SK-N-SH (cell line): ENCODE results near the gene NSUN2. TPM values are rescaled to one million over a fixed set of nuclear protein-coding genes. Genes with fewer than 3 reads are reported as not detected.

Source experiments
- CTCF ChIA-PET: fragments of 300-600, 350-600 bp; formaldehyde crosslinking; extraction: SDS; loops from one replicate; lab custom pipeline; 2021; lab: Yijun Ruan, JAX
- POLR2A ChIA-PET: fragments of 350-600 bp; sonication (Branson Sonifier 250); formaldehyde crosslinking; extraction: SDS; loops from one replicate; lab custom pipeline; 2020; ENCODE audit warnings: antibody characterized with exemption, inconsistent platforms; lab: Yijun Ruan, JAX
- DNase-seq: peaks from one replicate; pipeline ENCODE4 v3.0.0; 2012
- H2AFZ ChIP-seq: fragments of 200-600 bp; sonication (generic); 2 replicates; pipeline ENCODE4 v1.8.1; 2016; ENCODE audit warnings: antibody characterized with exemption, mild to moderate bottlenecking, low read depth
- H3F3A ChIP-seq: fragments of 200-600 bp; sonication (generic); replicated peaks from 2 replicates; pipeline ENCODE3; 2016; ENCODE audit warnings: antibody characterized with exemption, mild to moderate bottlenecking; ENCODE audit not compliant: insufficient read depth
- H3K27ac ChIP-seq, 2 experiments: fragments of 200-500 bp in 1 of 2; fragments of 200-600 bp in 1 of 2; sonication (Bioruptor generic) in 1 of 2; sonication (generic), shearing (Covaris generic) in 1 of 2; 2 replicates each; pipeline versions ENCODE4 v1.5.1 to v1.6.1; 2014 to 2016; ENCODE audit warnings: low read depth in 2 of 2, inconsistent platforms in 1 of 2, low read length in 1 of 2, mild to moderate bottlenecking in 1 of 2, mixed read lengths in 1 of 2
- H3K27me3 ChIP-seq: fragments of 200-600 bp; sonication (generic), shearing (Covaris generic); 2 replicates; pipeline ENCODE4 v1.6.1; 2016; ENCODE audit warnings: mixed run types; ENCODE audit not compliant: insufficient read depth
- H3K36me3 ChIP-seq, 2 experiments: fragments of 200-500 bp in 1 of 2; fragments of 200-600 bp in 1 of 2; sonication (Bioruptor generic) in 1 of 2; sonication (generic) in 1 of 2; replicated peaks in 1 of 2; 2 replicates each; pipeline versions ENCODE3 to v1.5.1; 2014 to 2016; ENCODE audit warnings: low read length in 1 of 2, mild to moderate bottlenecking in 1 of 2; ENCODE audit not compliant: insufficient read depth in 2 of 2, control insufficient read depth in 1 of 2
- H3K4me1 ChIP-seq, 2 experiments: fragments of 200-500 bp in 1 of 2; fragments of 200-600 bp in 1 of 2; sonication (Bioruptor generic) in 1 of 2; sonication (generic), shearing (Covaris generic) in 1 of 2; 2 replicates each; pipeline versions ENCODE4 v1.5.1 to v1.6.1; 2014 to 2016; ENCODE audit warnings: low read depth in 1 of 2, low read length in 1 of 2, mixed run types in 1 of 2; ENCODE audit not compliant: insufficient read depth in 2 of 2, control insufficient read depth in 1 of 2
- H3K4me2 ChIP-seq: fragments of 200-600 bp; sonication (generic), shearing (Covaris generic); 2 replicates; pipeline ENCODE4 v1.6.1; 2017; ENCODE audit warnings: mixed run types
- H3K4me3 ChIP-seq, 2 experiments: fragments of 200-500 bp in 1 of 2; fragments of 200-600 bp in 1 of 2; sonication (Bioruptor generic) in 1 of 2; sonication (generic), shearing (Covaris generic) in 1 of 2; 2 replicates each; pipeline versions ENCODE4 v1.5.1 to v1.8.1; 2014 to 2016; ENCODE audit warnings: low read depth in 2 of 2, inconsistent platforms in 1 of 2, low read length in 1 of 2, mild to moderate bottlenecking in 1 of 2, mixed read lengths in 1 of 2, moderate library complexity in 1 of 2
- H3K79me2 ChIP-seq: fragments of 200-600 bp; sonication (generic); 2 replicates; pipeline ENCODE4 v1.8.1; 2017; ENCODE audit warnings: mild to moderate bottlenecking; ENCODE audit not compliant: insufficient read depth
- H3K9ac ChIP-seq: fragments of 200-600 bp; sonication (generic); 2 replicates; pipeline ENCODE4 v1.6.1; 2017; ENCODE audit warnings: mixed run types
- H3K9me2 ChIP-seq: fragments of 200-600 bp; sonication (generic); 2 replicates; pipeline ENCODE4 v1.6.1; 2017; ENCODE audit warnings: mixed run types
- H3K9me3 ChIP-seq: fragments of 200-600 bp; sonication (generic); 2 replicates; pipeline ENCODE4 v1.6.1; 2017; ENCODE audit warnings: mixed run types, mild to moderate bottlenecking, moderate library complexity
- H4K20me1 ChIP-seq: fragments of 200-600 bp; sonication (generic); 2 replicates; pipeline ENCODE4 v1.6.1; 2017; ENCODE audit warnings: mild to moderate bottlenecking, mixed run types; ENCODE audit not compliant: insufficient read depth
- CTCF ChIP-seq: fragments of 200-600 bp; sonication (generic); IDR thresholded peaks from 2 replicates; pipeline ENCODE4 v1.6.1; 2017; ENCODE audit warnings: antibody characterized with exemption, mild to moderate bottlenecking, moderate library complexity
- ELF1 ChIP-seq: IDR thresholded peaks from 2 replicates; pipeline ENCODE4 v1.4.0; 2012
- FOXM1 ChIP-seq: IDR thresholded peaks from 2 replicates; pipeline ENCODE4 v1.4.0; 2012; ENCODE audit warnings: low read depth, mild to moderate bottlenecking
- GATA2 ChIP-seq: sonication (generic); formaldehyde crosslinking; IDR thresholded peaks from 2 replicates; pipeline ENCODE4 v1.5.0; 2020; ENCODE audit warnings: mild to moderate bottlenecking, missing genetic modification reagents
- IRF3 ChIP-seq: fragments of 150-350 bp; IDR thresholded peaks from 2 replicates; pipeline ENCODE4 v1.6.1; 2016; ENCODE audit warnings: mild to moderate bottlenecking, low read depth, low read length
- MAX ChIP-seq: IDR thresholded peaks from 2 replicates; pipeline ENCODE4 v1.4.0; 2012; ENCODE audit warnings: low read depth
- NFIC ChIP-seq: IDR thresholded peaks from 2 replicates; pipeline ENCODE4 v1.4.0; 2012; ENCODE audit warnings: borderline replicate concordance
- PBX3 ChIP-seq: IDR thresholded peaks from 2 replicates; pipeline ENCODE4; 2012
- POLR2AphosphoS5 ChIP-seq: IDR thresholded peaks from 2 replicates; pipeline ENCODE4 v1.6.1; 2012; ENCODE audit warnings: low read depth, low read length
- TAF1 ChIP-seq: IDR thresholded peaks from 2 replicates; pipeline ENCODE4 v1.6.1; 2012; ENCODE audit warnings: low read depth, mild to moderate bottlenecking, low read length, moderate library complexity, borderline replicate concordance
- ZBTB33 ChIP-seq: IDR thresholded peaks from 2 replicates; pipeline ENCODE4 v1.4.0; 2012; ENCODE audit warnings: low read depth, borderline replicate concordance
- whole genome bisulfite sequencing: methylation state at CpG from one replicate; pipeline ENCODE4 v1.1.6; 2017; ENCODE audit warnings: low lambda C conversion rate; 5-methylcytosine and 5-hydroxymethylcytosine counted together
- polyA plus RNA-seq, 3 experiments: library from polyadenylated mRNA; depleted of rRNA; stranded (reverse); fragments of >200 nt; gene quantifications; 2 replicates each; pipeline ENCODE4 v1.2.3, GENCODE V29; 2012

The NSUN2 gene
- polyA plus RNA-seq, 1 of the 3 experiments (the other 2 are of a cell fraction), result 78.9 TPM

- TF ChIP-seq ZBTB33 (no peak), TAF1 (no peak)
These were observed 31.0 kb downstream of the NSUN2 start (continued) for GRCh38 chr5:6601816-6602215.

- H3K27me3 ChIP-seq, result no peaks in the 10 kb centered on the region
- no peak overlapping the region for H3K4me2 ChIP-seq
- no peaks in the 10 kb centered on the region for H3K4me1 ChIP-seq
- DNase-seq, result no peak
- POLR2A ChIA-PET, result no interaction called here
- no peaks in the 10 kb centered on the region for H4K20me1 ChIP-seq
- peaks cover 63 to 88% of the 10 kb centered on the region in 2 experiments for H3K36me3 ChIP-seq
- CTCF ChIA-PET, result no interaction called here
- no peak overlapping the region for H2AFZ ChIP-seq
- no peak for TF ChIP-seq IRF3
- no peak for TF ChIP-seq CTCF
- TF ChIP-seq NFIC, result no peak
- TF ChIP-seq POLR2AphosphoS5, result no peak
- no peak for TF ChIP-seq ELF1
- no peak for TF ChIP-seq PBX3
- no peak for TF ChIP-seq GATA2
- no peak for TF ChIP-seq FOXM1
- no peak for TF ChIP-seq MAX
- H3K9me2 ChIP-seq, result no peaks in the 10 kb centered on the region
- H3K9me3 ChIP-seq, result no peaks in the 10 kb centered on the region
- no peak overlapping the region for H3K9ac ChIP-seq
- no peak overlapping the region for H3K4me3 ChIP-seq
- H3K27ac ChIP-seq, result no peak overlapping the region
- H3F3A ChIP-seq, result peaks cover 11% of the 10 kb centered on the region
- H3K79me2 ChIP-seq, result no peaks in the 10 kb centered on the region
- 96% methylated on average over 11 of the region's 11 CpGs for WGBS
These were observed 31.6 kb downstream of the NSUN2 start for GRCh38 chr5:6601271-6601670.
